Hepatocyte (in vitro differentiated cells): ENCODE data around the gene GRM8. TPM values are rescaled to one million over a fixed set of nuclear protein-coding genes. Genes with fewer than 3 reads are reported as not detected.

Experiments
- DNase-seq: peaks from one replicate; pipeline ENCODE4 v3.0.0-alpha.2; 2016; ENCODE audit warnings: low spot score
- H2AFZ ChIP-seq: fragments of 200-600 bp; sonication (generic); 2 replicates; pipeline ENCODE4 v1.6.0; 2016; ENCODE audit warnings: antibody characterized with exemption, mild to moderate bottlenecking
- H3K27ac ChIP-seq: fragments of 200-600 bp; sonication (generic); 2 replicates; pipeline ENCODE4 v1.5.1; 2016; ENCODE audit warnings: mild to moderate bottlenecking
- H3K27me3 ChIP-seq: fragments of 200-600 bp; sonication (generic); 2 replicates; pipeline ENCODE4 v1.6.1; 2016
- H3K36me3 ChIP-seq: fragments of 200-600 bp; sonication (generic); replicated peaks from 2 replicates; pipeline ENCODE4 v1.5.1; 2016; ENCODE audit warnings: low read depth; ENCODE audit not compliant: insufficient read depth
- H3K4me1 ChIP-seq: fragments of 200-600 bp; sonication (generic); 2 replicates; pipeline ENCODE4 v1.5.1; 2016; ENCODE audit warnings: mild to moderate bottlenecking, moderate library complexity; ENCODE audit not compliant: insufficient read depth
- H3K4me2 ChIP-seq: fragments of 200-600 bp; sonication (generic); 2 replicates; pipeline ENCODE4 v1.6.0; 2016
- H3K4me3 ChIP-seq: fragments of 200-600 bp; sonication (generic); 2 replicates; pipeline ENCODE4 v1.5.1; 2016; ENCODE audit warnings: mild to moderate bottlenecking
- H3K79me2 ChIP-seq: fragments of 200-600 bp; sonication (generic); 2 replicates; pipeline ENCODE4 v1.6.0; 2017; ENCODE audit warnings: mild to moderate bottlenecking
- H3K9me2 ChIP-seq: fragments of 200-600 bp; sonication (generic); replicated peaks from 2 replicates; pipeline ENCODE4 v1.6.0; 2017; ENCODE audit warnings: mild to moderate bottlenecking; ENCODE audit not compliant: insufficient read depth
- H3K9me3 ChIP-seq: fragments of 200-600 bp; sonication (generic); 2 replicates; pipeline ENCODE4 v1.5.1; 2016; ENCODE audit warnings: low read depth, mild to moderate bottlenecking
- H4K20me1 ChIP-seq: fragments of 200-600 bp; sonication (generic); 2 replicates; pipeline ENCODE4 v1.6.0; 2016; ENCODE audit warnings: mild to moderate bottlenecking; ENCODE audit not compliant: insufficient read depth, poor library complexity, severe bottlenecking
- CTCF ChIP-seq: fragments of 200-600 bp; sonication (generic); IDR thresholded peaks from 2 replicates; pipeline ENCODE4 v1.5.1; 2016; ENCODE audit warnings: antibody characterized with exemption, mild to moderate bottlenecking; ENCODE audit not compliant: poor library complexity
- EZH2 ChIP-seq: fragments of 200-600 bp; sonication (generic); IDR thresholded peaks from 2 replicates; pipeline ENCODE4 v1.6.1; 2016; ENCODE audit warnings: antibody characterized with exemption, mild to moderate bottlenecking, borderline replicate concordance
- EZH2phosphoT487 ChIP-seq: fragments of 200-600 bp; sonication (generic); IDR thresholded peaks from one replicate; pipeline ENCODE4 v1.6.1; 2018; ENCODE audit warnings: antibody characterized with exemption, mild to moderate bottlenecking, low read depth, moderate library complexity; ENCODE audit not compliant: unreplicated experiment, severe bottlenecking
- WGBS: methylation state at CpG from one replicate; pipeline ENCODE4 v1.1.6; 2016; ENCODE audit warnings: low lambda C conversion rate; ENCODE audit errors: missing lambda C conversion rate; 5-methylcytosine and 5-hydroxymethylcytosine counted together
- microRNA counts: library from miRNA; unstranded; fragments of <30 nt; microRNA quantifications from one replicate; lab custom pipeline; 2017
- microRNA-seq: library from miRNA; unstranded; fragments of <30 nt; microRNA quantifications from one replicate; pipeline ENCODE4, GENCODE V29; 2017
- polyA plus RNA-seq: library from polyadenylated mRNA; unstranded; fragments of >200 nt; fragmentation: Nextera tagmentation; extraction: Ambion mirVana; gene quantifications from 2 replicates; pipeline ENCODE4 v1.2.1, GENCODE V29; 2016
- small RNA-seq: library from RNA; depleted of rRNA; stranded (forward); fragments of <200 nt; gene quantifications from one replicate; pipeline ENCODE3, GENCODE V24; 2014
- total RNA-seq: library from RNA; depleted of rRNA; stranded (reverse); fragments of >200 nt; gene quantifications from 2 replicates; pipeline ENCODE4 v1.2.3, GENCODE V29; 2014

GRM8 gene
- total and polyA plus RNA-seq, 2 experiments from 2014 or later = 0.62 to 4.5 TPM

GRCh38 chr7:126398851-126399529 is 853.8 kb downstream of the GRM8 start:
- no peaks in the 10 kb centered on the region for H3K36me3 ChIP-seq
- no peak overlapping the region for H3K4me3 ChIP-seq
- 77% methylated on average over 3 of the region's 3 CpGs for WGBS
- H3K9me2 ChIP-seq = no peaks in the 10 kb centered on the region
- TF ChIP-seq CTCF (no peak), EZH2phosphoT487 (no peak), EZH2 (no peak)
- no peak overlapping the region for H3K27ac ChIP-seq
- no peak for DNase-seq
- H3K4me2 ChIP-seq = no peak overlapping the region
- H3K27me3 ChIP-seq = no peaks in the 10 kb centered on the region
- no peaks in the 10 kb centered on the region for H3K9me3 ChIP-seq
- no peaks in the 10 kb centered on the region for H4K20me1 ChIP-seq
- H3K79me2 ChIP-seq = no peaks in the 10 kb centered on the region
- no peaks in the 10 kb centered on the region for H3K4me1 ChIP-seq
- no peak overlapping the region for H2AFZ ChIP-seq

- Histone ChIP-seq H3K9me2 (no peaks in the 10 kb centered on the region), H3K4me3 (no peak overlapping the region), H3K4me2 (no peak overlapping the region), H2AFZ (no peak overlapping the region), H3K27me3 (no peaks in the 10 kb centered on the region), H3K27ac (no peak overlapping the region), H3K79me2 (no peaks in the 10 kb centered on the region), H4K20me1 (no peaks in the 10 kb centered on the region), H3K36me3 (no peaks in the 10 kb centered on the region), H3K4me1 (no peaks in the 10 kb centered on the region), H3K9me3 (no peaks in the 10 kb centered on the region)
- no peak for DNase-seq
- no peak for TF ChIP-seq CTCF
- no peak for TF ChIP-seq EZH2phosphoT487
- TF ChIP-seq EZH2 = no peak
These were observed 854.5 kb downstream of the GRM8 start for GRCh38 chr7:126398285-126398684.

GRCh38 chr7:126394406-126394805 is 858.3 kb downstream of the GRM8 start:
- Histone ChIP-seq H3K4me1 (no peaks in the 10 kb centered on the region), H3K27me3 (no peaks in the 10 kb centered on the region), H3K9me3 (no peaks in the 10 kb centered on the region), H3K36me3 (no peaks in the 10 kb centered on the region), H3K27ac (no peak overlapping the region), H3K4me3 (no peak overlapping the region), H4K20me1 (no peaks in the 10 kb centered on the region), H3K9me2 (no peaks in the 10 kb centered on the region), H3K79me2 (no peaks in the 10 kb centered on the region), H2AFZ (no peak overlapping the region), H3K4me2 (no peak overlapping the region)
- no peak for TF ChIP-seq EZH2
- TF ChIP-seq CTCF = no peak
- TF ChIP-seq EZH2phosphoT487 = no peak
- DNase-seq = no peak
- 81% methylated on average over 7 of the region's 7 CpGs for WGBS

MicroRNAs encoded within 50 kb of the gene (microRNA counts, 767-probe panel; counts per million panel counts)
- not detected for microRNA hsa-miR-592 (lab: Ali Mortazavi, UCI)

Small RNAs within 50 kb of the gene (microRNA-seq; reads per million reads assigned to microRNA genes)
- 51.4 reads per million, percentile 53 among the genes with 10 or more reads in this experiment for gene MIR592

Small RNAs within 50 kb of the gene (small RNA-seq; reads per million reads assigned to genes)
- gene MIR592 = 2.9 reads per million, percentile 90 among the genes with 10 or more reads in this experiment

Other genes with a start within 250 kb of the GRM8 start
- 31.3 and 41.5 TPM in 2 replicates for gene ZNF800, start 139.8 kb upstream of the GRM8 start, total RNA-seq
- 12.1 and 14.3 TPM in 2 replicates for gene ZNF800, start 139.8 kb upstream of the GRM8 start, polyA plus RNA-seq